Measurements from ENCODE around the gene COL8A2.
A peak's percentile ranks its signal among the peaks of the same experiment; 100 is the strongest.

Gene COL8A2

GRCh38 chr1:36084497-36085115 lies 40.4 kb downstream of the COL8A2 start:
- peak overlapping the region; percentile 57 for H3K4me3 ChIP-seq (ENCODE audit: low read length)

GRCh38 chr1:36083635-36084496 lies 41.2 kb downstream of the COL8A2 start, which contains the start of gene TEKT2:
TSS of gene TEKT2 (plus strand) at chr1:36084094. CDS start at chr1:36084922, 828 bp downstream.
- TF ChIP-seq CTCF (conservative IDR thresholded peaks at IDR 0.05; ENCODE audit: low read length): no peak
- no peak for DNase-seq (ENCODE audit: low read depth)
- H3K4me3 ChIP-seq (ENCODE audit: low read length): peak within 1 kb of the TSS; percentile 57

More at GRCh38 chr1:36084497-36085115, 40.4 kb downstream of the COL8A2 start:
- DNase-seq (ENCODE audit: low read depth): no peak
- TF ChIP-seq CTCF (conservative IDR thresholded peaks at IDR 0.05; ENCODE audit: low read length): no peak

- TF ChIP-seq CTCF (conservative IDR thresholded peaks at IDR 0.05; ENCODE audit: low read length): no peak
- H3K4me3 ChIP-seq (ENCODE audit: low read length): no peak overlapping the region
- DNase-seq (ENCODE audit: low read depth): no peak
These were observed 41.8 kb downstream of the COL8A2 start for GRCh38 chr1:36083219-36083618.

- no peak for TF ChIP-seq CTCF (conservative IDR thresholded peaks at IDR 0.05; ENCODE audit: low read length)
- no peak for DNase-seq (ENCODE audit: low read depth)
- no peak overlapping the region for H3K4me3 ChIP-seq (ENCODE audit: low read length)
These were observed 43.0 kb downstream of the COL8A2 start for GRCh38 chr1:36081926-36082485.

GRCh38 chr1:36080801-36081200 lies 44.2 kb downstream of the COL8A2 start:
- H3K4me3 ChIP-seq (ENCODE audit: low read length): no peak overlapping the region
- TF ChIP-seq CTCF (conservative IDR thresholded peaks at IDR 0.05; ENCODE audit: low read length): no peak
- DNase-seq (ENCODE audit: low read depth): no peak

GRCh38 chr1:36080236-36080635 lies 44.8 kb downstream of the COL8A2 start:
- DNase-seq (ENCODE audit: low read depth): no peak
- TF ChIP-seq CTCF (conservative IDR thresholded peaks at IDR 0.05; ENCODE audit: low read length): no peak
- no peak overlapping the region for H3K4me3 ChIP-seq (ENCODE audit: low read length)

Data from AG10803 (cell line).